GM19193 (cell line): ENCODE results near the gene ARHGEF25.
A peak's percentile ranks its signal among the peaks of the same experiment; 100 is the strongest.

Source experiments
- POLR2A ChIP-seq: IDR thresholded peaks from 4 replicates; pipeline ENCODE4 v1.6.1; 2011; ENCODE audit not compliant: insufficient read depth, insufficient read length; ENCODE audit errors: extremely low read depth

ARHGEF25 gene

DNA sequence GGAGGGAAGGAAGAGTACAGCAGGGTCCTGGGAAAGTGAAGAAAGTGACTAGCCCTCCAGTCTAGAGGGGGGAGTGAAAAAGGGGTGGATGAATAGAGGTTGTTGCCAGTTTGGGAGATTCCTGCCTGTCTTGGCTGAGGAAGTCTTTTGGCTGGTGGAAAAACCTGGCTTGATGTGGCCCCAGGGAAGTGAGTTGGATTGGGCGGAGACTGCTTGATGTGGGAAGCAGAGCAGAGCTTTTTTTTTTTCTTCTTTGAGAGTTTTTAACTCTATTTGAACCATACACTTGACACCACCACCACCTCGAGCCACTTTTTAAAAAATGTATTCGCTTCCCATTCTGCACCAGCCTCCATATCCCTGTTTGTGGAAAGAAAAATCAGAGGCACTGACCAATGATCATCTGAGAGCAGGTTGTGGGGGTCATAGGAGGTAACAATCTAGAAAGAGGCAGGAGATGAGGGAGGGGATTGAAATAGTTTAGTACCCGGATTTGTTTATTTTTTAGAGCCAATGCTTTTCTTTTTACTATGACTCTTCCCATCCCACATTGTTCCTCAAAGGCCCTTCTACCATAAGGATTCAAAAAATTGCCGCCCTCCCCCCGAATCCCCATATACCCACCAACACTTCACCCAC, 7.3 kb upstream of the ARHGEF25 start:
- TF ChIP-seq POLR2A, result no peak

DNA sequence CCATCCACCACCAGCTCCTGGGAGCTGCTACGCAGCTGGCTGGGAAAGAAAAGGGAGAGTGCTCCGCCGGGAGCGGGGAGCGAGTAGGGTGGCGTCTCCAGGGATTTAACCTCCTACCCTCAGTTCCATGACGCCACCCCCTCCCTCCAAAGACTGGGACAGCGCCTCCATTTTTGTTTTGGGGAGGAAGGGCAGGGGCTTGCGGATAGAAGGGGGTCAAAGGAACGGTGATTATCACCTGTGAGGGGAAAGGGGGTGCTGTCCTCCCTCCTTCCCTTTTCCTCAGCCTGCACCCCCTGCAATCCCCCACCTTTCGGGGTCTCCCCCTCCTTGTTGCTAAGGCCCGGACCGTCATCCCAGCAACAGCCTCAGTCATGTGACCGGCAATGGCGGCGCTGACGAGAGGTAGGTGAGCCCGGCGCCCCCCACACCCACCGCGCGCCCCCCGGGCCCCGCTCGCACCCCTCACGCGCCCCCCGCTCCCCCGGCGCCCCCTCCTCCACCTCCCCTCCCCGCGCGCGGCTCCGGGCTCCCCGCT, 6.7 kb upstream of the ARHGEF25 start, which contains the start of gene DTX3:
TSS of gene DTX3 (plus strand) at position 371 of the 538 bp plus-strand sequence. CDS start 1,694 bp downstream, outside the sequence.
- TF ChIP-seq POLR2A, result peak; percentile 32

DNA sequence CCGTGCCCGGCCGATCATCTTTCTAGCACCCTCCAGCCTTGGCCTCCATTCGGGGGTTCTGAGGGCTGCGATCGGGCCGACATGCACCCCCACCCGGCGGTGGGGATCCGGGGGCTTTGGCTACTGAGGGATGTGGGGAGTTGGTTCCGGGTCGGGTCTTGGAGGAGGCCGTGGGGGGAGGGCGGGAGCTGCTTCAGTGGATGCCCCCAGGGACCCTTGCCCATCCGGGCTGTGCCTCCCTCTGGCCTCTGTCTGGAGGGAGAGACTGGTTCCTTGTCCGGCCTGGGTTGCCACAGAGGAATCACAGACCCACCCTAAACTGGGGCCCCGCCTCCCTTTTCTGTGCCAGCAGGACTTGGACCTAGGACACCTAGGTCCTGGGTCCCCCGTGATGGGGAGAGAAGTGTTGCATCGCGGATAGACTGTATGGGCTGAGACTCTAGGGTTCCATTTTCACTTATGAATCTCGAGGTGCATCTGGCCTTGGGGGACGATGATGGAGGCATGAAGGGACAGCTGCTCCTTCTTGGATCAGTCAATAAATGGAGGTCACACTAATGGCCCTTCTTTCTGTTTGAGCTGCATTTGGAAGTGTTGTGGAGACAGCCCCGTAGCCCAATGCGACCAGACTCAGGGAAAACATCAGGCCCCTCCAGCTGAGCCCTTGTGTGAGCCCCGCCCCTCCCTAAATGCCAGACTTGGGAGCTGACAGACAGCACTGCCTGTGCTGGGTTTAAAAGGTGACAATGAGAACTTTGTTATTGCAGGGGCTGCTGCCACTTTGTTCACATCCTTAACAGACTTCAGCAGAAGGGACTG, 6.0 kb upstream of the ARHGEF25 start:
- no peak for TF ChIP-seq POLR2A

DNA sequence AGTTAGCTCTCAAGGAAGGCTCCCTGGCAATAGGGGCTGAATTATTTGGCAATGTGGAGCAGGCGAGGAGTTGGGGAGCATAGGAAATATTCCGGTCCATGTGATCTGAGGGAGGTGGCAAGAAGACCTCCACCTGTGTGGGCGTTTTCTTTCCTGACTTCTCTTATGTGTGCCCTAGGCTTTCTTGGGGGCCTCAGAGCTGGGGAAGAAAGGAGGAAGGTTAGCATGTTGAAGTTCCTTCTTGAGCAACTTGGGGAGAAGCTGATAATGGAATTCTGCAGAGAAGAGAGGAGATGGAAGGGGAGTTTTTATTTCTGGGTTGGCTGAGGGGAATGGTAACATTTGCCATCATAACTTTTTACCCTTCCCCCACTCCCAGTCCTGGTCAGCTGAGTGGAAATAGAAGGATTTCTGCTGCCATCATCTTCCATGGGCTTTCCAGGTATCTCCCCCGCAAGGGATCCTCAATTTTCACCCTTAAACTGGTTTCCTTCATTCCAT, 5.4 kb upstream of the ARHGEF25 start:
- TF ChIP-seq POLR2A, result no peak

DNA sequence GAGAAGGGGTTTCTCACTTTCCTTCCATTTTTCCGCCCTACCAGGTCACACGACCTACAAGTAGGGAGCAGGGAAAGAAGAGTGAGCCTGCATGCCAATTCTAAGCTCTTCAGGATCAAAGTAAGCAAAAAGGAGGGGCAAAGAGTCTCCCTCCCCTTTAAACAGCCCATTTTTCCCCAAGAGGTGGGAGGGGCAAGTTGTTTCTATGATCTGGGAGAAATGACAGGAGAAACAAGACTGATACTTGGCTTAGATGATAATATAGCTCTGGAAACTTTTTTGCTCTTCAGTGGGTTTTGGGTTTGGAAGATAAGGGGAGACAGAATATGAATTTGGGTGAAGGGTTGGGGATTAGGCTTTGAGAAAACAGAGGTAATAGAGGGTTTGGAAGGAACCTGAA, 4.8 kb upstream of the ARHGEF25 start:
- no peak for TF ChIP-seq POLR2A

DNA sequence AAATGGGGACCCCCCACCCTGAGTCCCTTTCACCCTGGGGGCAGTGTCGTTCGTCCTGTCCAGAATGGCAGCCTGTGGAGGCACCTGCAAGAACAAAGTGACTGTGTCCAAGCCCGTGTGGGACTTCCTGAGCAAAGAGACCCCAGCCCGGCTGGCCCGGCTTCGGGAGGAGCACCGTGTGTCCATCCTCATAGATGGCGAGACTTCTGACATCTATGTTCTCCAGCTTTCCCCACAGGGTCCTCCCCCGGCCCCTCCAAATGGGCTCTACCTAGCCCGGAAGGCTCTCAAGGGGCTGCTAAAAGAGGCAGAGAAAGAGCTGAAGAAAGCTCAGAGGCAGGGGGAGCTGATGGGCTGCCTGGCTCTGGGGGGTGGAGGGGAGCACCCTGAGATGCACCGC, 4.4 kb upstream of the ARHGEF25 start:
- TF ChIP-seq POLR2A, result no peak

DNA sequence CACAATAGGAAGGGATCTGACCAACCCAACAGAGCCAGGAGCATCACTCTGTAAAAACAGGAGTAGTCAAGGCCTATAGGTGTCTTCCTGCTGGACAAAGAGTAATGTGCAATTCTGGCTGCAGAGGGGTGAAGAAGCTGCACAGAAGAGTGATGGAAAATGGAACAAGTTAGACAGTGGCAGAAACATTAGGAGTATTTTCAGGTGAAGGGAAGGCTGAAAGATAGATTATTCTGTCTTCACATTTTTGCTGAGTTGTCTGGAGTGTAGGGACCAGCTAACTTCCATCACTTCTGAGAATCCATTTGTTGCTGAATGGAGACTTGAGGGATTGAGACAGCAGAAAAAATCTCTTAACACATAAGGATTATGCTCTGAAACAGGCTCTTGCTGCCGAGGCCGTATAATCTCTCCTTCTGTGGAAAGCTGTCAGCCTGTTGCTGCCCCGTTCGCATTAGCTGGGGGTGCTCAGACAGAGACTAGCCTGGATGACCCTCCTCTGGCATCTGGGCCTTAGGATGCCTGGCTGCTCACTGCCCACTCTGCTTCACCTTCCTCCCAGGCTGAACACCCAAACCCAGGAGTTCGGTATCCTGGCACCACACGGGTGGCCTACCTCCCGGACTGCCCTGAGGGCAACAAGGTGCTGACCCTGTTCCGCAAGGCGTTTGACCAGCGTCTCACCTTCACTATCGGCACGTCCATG, 3.1 kb upstream of the ARHGEF25 start:
- TF ChIP-seq POLR2A, result no peak

DNA sequence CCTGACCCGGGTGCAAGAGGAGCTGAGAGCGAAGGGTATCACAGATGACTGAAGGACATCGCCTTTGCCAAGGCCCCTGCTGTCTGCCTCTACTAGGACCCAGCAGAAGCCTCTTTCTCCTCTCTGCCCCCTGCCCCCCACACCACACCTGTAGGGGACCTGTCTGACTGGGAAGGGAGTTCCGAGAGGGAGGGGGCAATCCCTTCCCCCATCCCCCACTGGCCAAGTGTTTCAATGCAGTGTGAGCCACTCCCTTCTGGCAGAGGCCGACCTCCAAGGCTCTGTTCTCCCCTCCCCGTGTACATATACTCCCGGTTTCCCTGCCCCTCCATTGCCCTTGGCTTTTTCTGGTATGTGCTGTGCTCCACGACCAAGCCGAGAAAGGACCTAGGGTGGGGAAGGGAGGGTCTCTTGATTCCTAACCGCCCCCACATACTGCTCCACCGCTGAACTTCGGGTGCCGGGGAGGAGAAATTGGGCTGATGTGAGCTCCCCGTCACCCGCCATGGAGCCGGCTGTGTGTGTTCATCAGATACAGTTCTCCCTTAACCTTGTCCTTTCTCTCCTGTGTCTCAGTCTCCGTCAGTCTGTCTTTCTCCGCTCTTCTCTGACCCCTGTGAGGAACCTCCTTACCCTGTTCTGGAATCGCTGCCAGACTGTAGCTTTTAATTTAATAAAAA, 2.0 kb upstream of the ARHGEF25 start:
- no peak for TF ChIP-seq POLR2A

DNA sequence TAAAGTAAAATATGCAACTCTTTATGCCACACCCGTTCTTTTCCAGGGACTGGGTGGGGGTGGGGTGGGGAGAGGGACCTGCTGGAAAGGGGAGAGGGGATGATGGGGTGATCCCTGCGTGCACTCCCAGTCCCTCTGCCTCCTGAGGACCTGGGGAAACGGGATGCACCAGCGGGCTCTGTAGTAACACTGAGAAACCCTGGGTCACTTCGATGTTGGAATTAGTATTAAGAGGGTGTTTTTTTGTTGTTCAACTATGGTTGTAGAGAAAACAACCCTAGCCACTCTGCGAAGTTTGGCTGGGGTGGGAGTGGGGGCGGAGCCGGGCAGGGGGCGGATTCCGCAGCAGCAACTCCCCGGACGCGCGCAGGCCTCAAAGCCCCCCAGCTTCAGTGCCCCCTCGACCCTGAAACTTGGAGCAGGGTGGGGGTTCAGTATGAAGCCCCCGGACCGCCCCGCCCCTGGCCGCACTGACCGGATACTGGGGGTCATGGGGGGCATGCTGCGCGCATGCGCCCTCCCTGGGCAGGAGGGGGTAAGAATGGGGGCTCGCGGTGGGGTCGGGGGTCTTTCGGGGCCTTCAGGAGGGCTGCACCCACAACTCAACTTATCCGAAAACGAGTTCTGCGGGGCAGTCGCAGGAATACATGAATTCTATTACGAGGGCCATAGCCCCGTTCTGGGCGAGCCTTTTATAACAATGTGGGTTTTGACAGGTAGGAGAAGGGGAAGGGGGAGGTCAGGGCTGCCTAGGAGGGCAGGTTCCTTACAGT, 1.3 kb upstream of the ARHGEF25 start:
- no peak for TF ChIP-seq POLR2A

DNA sequence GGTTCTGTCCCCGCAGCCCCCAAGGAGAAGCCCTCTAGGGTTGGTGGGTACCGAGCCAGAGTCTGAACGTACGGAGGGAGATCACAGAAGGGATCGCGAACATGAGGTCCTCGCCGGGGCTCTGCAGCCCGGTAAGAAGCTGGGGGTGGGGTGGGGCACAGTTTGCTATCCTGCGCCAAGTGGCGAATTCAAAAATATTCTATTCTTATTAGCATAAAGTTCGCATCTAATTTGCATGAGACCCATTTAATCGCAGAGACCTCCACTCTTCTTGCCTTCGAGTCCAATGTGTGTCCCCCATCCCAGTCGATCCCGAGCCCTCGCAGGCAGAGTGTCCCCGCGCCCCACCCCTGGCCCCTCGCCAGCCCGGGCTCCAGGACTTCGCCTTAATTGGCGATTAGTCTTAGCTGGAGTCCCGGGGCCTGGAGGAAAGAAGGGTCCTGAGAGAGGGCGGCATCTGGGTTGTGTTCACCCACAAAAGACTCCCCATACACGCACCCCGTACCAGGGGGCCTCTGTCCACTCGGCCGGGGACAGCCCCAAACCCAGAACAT, 604 bp upstream of the ARHGEF25 start:
- no peak for TF ChIP-seq POLR2A

DNA sequence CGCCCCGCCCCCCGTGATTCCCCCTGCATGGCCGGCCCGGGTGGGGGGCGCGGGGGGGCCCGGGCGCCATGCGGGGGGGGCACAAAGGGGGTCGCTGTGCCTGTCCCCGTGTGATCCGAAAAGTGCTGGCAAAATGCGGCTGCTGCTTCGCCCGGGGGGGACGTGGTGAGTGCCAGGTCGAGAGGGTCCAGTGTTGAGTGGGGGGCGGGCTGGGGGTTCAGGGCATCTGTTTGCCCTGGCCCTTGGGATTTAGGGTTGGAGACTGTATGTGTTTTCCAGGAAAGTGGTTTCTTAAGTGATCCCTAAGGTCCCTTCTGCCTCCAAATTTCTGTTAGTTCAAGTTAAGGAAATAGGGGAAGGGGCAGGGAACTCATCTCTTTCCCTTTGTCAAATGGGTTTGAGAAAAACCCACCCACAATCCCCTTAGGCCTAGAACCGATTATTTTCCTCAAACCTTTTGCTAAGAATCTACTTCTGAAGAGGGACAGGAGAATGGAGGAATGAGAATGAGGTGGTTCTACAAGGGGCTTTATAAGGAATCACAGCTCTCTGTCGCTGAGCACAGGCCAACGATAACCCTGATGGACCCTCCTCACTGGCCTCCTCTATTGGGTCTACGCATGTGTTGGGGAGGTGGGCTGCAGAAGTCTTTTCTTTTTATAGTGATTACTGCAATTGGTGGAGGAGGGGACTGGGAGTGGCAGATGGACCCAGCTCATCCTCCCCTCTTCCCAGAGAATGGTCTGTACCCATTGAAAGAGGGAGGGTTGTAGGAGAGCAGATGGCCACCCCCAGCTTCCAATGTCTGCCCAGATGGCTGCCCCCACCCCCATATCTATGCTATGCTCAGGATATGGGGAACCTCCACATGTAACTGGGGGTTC, 834 bp downstream of the ARHGEF25 start:
- no peak for TF ChIP-seq POLR2A

DNA sequence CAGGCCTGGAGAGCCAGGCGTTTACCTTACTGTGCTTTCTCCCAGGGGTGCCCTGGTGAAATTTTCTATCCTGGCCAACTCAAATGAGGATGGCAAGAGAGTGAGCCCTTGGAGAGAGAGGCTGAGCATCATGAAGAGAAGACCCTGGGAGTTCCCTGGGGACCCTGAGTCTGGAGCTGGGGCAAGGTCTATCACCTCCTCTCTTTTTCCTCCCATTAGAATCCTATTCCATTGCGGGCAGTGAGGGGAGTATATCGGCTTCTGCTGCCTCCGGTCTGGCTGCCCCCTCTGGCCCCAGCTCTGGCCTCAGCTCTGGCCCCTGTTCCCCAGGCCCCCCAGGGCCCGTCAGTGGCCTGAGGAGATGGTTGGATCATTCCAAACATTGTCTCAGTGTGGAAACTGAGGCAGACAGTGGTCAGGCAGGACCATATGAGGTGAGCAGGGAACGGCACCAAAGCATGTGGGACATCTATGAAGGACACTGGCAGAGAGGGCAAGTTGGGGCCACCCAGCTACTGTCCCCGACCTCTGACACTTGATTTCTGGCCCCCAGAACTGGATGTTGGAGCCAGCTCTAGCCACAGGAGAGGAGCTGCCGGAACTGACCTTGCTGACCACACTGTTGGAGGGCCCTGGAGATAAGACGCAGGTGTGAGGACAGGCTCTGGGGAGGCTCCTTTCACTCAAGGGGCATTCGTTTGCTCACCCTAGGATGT, 1.6 kb downstream of the ARHGEF25 start:
- TF ChIP-seq POLR2A, result no peak
